ENCODE results near the gene C1orf232.
A peak's percentile ranks its signal among the peaks of the same experiment; 100 is the strongest.

Gene C1orf232

DNA sequence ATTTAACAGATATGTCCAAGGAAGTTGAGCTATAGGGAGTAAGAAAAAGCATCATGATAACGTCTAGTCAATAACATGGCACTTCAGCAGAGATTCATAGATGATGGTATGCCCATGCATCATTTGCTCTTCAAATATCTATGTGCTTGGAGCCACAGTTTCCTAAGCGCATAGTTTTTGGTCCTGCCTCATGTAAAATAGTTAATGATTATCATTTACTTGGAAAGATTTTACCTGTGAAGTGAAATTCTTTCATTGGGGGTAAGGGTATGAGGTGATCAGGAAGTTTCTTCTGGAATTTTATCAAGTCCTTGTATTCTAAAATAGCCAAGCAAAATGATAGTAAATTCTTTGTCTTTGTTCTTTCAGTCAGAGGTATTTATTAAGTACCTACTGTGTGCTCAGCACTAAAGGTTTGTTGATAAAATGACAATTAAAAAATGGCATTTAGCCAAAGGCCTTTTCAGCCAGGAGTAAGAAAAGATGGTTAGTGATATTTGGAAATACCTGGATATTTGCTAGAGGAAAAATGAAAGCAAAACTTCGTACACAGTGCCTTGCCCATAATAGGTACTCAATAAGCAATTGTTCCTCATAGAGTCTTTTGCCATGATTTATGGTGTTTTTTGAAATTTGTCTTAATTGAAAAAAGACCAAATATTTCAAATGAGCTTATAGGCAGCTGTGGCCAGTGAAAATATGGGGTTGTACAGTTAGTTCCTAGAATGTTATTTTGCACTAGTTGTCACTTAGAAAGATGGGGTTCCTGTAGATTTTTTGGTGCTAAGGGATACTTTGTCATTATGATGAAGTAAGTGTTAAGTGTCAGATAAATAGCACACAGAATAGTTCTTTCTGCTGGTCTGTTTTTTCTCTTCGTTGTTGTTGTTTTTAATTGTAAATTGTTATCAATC lies 44.1 kb downstream of the C1orf232 start:
- DNase-seq (ENCODE audit: low read depth): no peak

GRCh38 chr1:26122988-26123973 lies 45.5 kb downstream of the C1orf232 start:
- no peak for DNase-seq (ENCODE audit: low read depth)

DNA sequence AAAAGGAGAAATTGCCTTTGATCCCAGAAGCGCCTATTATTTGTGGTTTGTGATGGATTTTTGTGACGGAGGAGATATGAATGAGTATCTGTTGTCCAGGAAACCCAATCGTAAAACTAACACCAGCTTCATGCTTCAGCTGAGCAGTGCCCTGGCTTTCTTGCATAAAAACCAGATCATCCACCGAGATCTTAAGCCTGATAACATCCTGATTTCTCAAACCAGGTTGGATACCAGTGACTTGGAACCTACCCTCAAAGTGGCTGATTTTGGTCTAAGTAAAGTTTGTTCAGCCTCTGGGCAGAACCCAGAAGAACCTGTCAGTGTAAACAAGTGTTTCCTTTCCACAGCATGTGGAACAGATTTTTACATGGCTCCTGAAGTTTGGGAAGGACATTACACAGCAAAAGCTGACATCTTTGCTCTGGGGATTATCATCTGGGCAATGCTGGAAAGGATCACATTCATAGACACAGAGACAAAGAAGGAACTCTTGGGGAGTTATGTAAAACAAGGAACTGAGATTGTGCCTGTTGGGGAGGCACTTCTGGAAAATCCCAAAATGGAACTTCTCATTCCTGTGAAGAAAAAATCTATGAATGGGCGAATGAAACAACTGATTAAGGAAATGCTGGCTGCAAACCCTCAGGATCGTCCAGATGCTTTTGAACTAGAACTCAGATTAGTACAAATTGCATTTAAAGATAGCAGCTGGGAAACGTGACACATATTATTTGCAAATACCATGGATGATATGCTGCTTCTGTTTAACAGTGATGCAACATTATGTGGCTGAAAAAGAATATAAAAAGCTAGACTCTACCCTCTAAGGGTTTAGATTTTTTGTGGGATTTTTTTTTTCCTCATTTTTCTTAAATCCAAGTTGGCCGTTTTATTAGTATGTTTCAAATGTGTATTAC lies 46.6 kb downstream of the C1orf232 start:
- peak; percentile 35 for DNase-seq (ENCODE audit: low read depth)

- no peak for DNase-seq (ENCODE audit: low read depth)
Observed at GRCh38 chr1:26119892-26120608, 48.7 kb downstream of the C1orf232 start.

- DNase-seq (ENCODE audit: low read depth): no peak
Observed at GRCh38 chr1:26114165-26114927, 54.4 kb downstream of the C1orf232 start.

All from GM04504 (cell line).